ENCODE data around the gene TIMM8B. TPM values are rescaled to one million over a fixed set of nuclear protein-coding genes. Genes with fewer than 3 reads are reported as not detected.

The TIMM8B gene
- total and polyA plus RNA-seq, 9 of the 15 experiments (the other 6 are each of a cell fraction or from before 2014, with no cell fraction given) = 95.8 to 338 (median 145) TPM

DNA sequence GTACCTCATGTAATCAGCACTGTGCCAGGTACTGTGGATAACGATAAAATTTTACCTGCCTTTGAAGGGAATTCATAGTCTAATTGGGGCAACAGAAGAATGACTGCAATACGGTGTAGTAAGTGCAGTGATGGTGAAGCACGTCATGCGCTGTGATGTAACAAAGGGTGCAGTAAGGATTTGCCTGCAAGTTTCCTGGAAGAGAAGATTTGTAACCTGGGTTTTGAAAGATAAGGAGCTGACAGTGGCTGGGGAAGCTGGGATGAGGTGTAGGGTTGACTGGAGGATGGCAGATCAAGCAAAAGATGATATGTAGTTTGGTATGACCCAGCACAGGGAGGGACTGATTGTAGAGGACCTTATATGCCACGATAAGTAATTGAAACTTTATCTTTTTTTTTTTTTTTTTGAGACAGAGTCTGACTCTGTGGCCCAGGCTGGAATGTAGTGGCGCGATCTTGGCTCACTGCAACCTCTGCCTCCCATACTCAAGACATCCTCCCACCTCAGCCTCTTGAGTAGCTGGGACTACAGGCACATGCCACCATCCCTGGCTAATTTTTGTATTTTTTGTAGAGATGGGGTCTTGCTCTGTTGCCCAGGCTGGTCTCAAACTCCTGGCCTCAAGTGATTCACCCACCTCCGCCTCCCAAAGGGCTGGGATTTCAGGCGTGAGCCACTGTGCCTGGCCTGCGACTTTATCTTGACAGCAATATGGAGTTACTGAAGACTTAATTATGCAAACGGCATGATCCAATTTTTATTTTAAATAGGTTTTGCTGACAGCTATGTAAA is 11.4 kb upstream of the TIMM8B start (continued):
- TF ChIP-seq, protein P1, sequence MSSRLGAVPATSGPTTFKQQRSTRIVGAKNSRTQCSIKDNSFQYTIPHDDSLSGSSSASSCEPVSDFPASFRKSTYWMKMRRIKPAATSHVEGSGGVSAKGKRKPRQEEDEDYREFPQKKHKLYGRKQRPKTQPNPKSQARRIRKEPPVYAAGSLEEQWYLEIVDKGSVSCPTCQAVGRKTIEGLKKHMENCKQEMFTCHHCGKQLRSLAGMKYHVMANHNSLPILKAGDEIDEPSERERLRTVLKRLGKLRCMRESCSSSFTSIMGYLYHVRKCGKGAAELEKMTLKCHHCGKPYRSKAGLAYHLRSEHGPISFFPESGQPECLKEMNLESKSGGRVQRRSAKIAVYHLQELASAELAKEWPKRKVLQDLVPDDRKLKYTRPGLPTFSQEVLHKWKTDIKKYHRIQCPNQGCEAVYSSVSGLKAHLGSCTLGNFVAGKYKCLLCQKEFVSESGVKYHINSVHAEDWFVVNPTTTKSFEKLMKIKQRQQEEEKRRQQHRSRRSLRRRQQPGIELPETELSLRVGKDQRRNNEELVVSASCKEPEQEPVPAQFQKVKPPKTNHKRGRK (tag; IDR thresholded peaks at IDR 0.05) = no peak
- TF ChIP-seq, protein P2, sequence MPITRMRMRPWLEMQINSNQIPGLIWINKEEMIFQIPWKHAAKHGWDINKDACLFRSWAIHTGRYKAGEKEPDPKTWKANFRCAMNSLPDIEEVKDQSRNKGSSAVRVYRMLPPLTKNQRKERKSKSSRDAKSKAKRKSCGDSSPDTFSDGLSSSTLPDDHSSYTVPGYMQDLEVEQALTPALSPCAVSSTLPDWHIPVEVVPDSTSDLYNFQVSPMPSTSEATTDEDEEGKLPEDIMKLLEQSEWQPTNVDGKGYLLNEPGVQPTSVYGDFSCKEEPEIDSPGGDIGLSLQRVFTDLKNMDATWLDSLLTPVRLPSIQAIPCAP (CRISPR knock-in tag; IDR thresholded peaks at IDR 0.05; ENCODE audit: borderline replicate concordance) = no peak
- TF ChIP-seq CBFB (CRISPR knock-in tag; IDR thresholded peaks at IDR 0.05) = no peak
- no peak for TF ChIP-seq GTF2F1 (IDR thresholded peaks at IDR 0.05; ENCODE audit: low read depth, low read length)
- no peak for TF ChIP-seq RBM15 (IDR thresholded peaks at IDR 0.05; ENCODE audit: insufficient read depth, low read length)
- TF ChIP-seq SMARCB1 (IDR thresholded peaks at IDR 0.05; ENCODE audit: insufficient read length, low read depth) = no peak
- TF ChIP-seq BHLHE40 (IDR thresholded peaks at IDR 0.05; ENCODE audit: low read length) = peak; percentile 62; the same call in 1 of the 2 replicates
- peak; percentile 33; the same call in 1 of the 2 replicates for TF ChIP-seq FOXM1 (IDR thresholded peaks at IDR 0.05; ENCODE audit: low read depth)
- no peak for TF ChIP-seq FOXM1 (CRISPR knock-in tag; IDR thresholded peaks at IDR 0.05; ENCODE audit: low read depth)
- TF ChIP-seq PHB2 (IDR thresholded peaks at IDR 0.05; ENCODE audit: low read depth) = no peak
- 0 out of 2 replicates have a peak, but pooled peaks have one; percentile 34 for TF ChIP-seq TEAD4 (IDR thresholded peaks at IDR 0.05; ENCODE audit: low read length)
- no peak for TF ChIP-seq TEAD4 (CRISPR knock-in tag; IDR thresholded peaks at IDR 0.05; ENCODE audit: borderline replicate concordance)
- peak; percentile 87; the same call in 1 of the 2 replicates for TF ChIP-seq NBN (IDR thresholded peaks at IDR 0.05; ENCODE audit: low read depth)
- TF ChIP-seq NFE2 (IDR thresholded peaks at IDR 0.05; ENCODE audit: low read depth) = 0 out of 2 replicates have a peak, but pooled peaks have one; percentile 5
- no peak for TF ChIP-seq FUS (optimal IDR thresholded peaks at IDR 0.05; ENCODE audit: low read depth, low read length)
- TF ChIP-seq, protein P3, sequence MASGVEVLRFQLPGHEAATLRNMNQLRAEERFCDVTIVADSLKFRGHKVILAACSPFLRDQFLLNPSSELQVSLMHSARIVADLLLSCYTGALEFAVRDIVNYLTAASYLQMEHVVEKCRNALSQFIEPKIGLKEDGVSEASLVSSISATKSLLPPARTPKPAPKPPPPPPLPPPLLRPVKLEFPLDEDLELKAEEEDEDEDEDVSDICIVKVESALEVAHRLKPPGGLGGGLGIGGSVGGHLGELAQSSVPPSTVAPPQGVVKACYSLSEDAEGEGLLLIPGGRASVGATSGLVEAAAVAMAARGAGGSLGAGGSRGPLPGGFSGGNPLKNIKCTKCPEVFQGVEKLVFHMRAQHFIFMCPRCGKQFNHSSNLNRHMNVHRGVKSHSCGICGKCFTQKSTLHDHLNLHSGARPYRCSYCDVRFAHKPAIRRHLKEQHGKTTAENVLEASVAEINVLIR (CRISPR knock-in tag; IDR thresholded peaks at IDR 0.05) = peak; percentile 59
- TF ChIP-seq BCOR (IDR thresholded peaks at IDR 0.05) = peak; percentile 31; the same call in 1 of the 2 replicates
- TF ChIP-seq CHD1 (IDR thresholded peaks at IDR 0.05; ENCODE audit: low read length) = no peak
- TF ChIP-seq, protein P4, sequence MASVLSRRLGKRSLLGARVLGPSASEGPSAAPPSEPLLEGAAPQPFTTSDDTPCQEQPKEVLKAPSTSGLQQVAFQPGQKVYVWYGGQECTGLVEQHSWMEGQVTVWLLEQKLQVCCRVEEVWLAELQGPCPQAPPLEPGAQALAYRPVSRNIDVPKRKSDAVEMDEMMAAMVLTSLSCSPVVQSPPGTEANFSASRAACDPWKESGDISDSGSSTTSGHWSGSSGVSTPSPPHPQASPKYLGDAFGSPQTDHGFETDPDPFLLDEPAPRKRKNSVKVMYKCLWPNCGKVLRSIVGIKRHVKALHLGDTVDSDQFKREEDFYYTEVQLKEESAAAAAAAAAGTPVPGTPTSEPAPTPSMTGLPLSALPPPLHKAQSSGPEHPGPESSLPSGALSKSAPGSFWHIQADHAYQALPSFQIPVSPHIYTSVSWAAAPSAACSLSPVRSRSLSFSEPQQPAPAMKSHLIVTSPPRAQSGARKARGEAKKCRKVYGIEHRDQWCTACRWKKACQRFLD (CRISPR knock-in tag; IDR thresholded peaks at IDR 0.05) = no peak
- no peak for TF ChIP-seq ZNF696 (CRISPR knock-in tag; conservative IDR thresholded peaks at IDR 0.05)
- peak in 1 of 2 experiments; percentile 66; a peak in 1 of 4 replicates for TF ChIP-seq ARNT (IDR thresholded peaks at IDR 0.05)
- TF ChIP-seq EHMT2 (IDR thresholded peaks at IDR 0.05) = 0 out of 2 replicates have a peak, but pooled peaks have one; percentile 44
- peak; percentile 91 for TF ChIP-seq CREM (IDR thresholded peaks at IDR 0.05; ENCODE audit: low read depth)
- TF ChIP-seq CEBPG (CRISPR knock-in tag; IDR thresholded peaks at IDR 0.05) = no peak; the same call in 1 of the 2 replicates
- TF ChIP-seq CEBPG (tag; conservative IDR thresholded peaks at IDR 0.05 in 1 of 2, IDR thresholded peaks at IDR 0.05 in 1 of 2) = peak; percentile 76 to 86
- TF ChIP-seq ZNF445 (CRISPR knock-in tag; IDR thresholded peaks at IDR 0.05; ENCODE audit: low read depth) = no peak
